Hindlimb muscle (tissue), 1 donor: ENCODE results near the gene ST3GAL5. TPM values are rescaled to one million over a fixed set of nuclear protein-coding genes. Genes with fewer than 3 reads are reported as not detected.

Source experiments
- DNase-seq: peaks from one replicate; pipeline ENCODE4 v3.0.0-alpha.2; 2013
- polyA plus RNA-seq: library from polyadenylated mRNA; unstranded; fragments of 120-200 nt; gene quantifications from one replicate; pipeline ENCODE4 v1.2.1, GENCODE V29; 2013; ENCODE audit not compliant: insufficient read length

The ST3GAL5 gene
- polyA plus RNA-seq, 1 donor, result 43.2 TPM

DNA sequence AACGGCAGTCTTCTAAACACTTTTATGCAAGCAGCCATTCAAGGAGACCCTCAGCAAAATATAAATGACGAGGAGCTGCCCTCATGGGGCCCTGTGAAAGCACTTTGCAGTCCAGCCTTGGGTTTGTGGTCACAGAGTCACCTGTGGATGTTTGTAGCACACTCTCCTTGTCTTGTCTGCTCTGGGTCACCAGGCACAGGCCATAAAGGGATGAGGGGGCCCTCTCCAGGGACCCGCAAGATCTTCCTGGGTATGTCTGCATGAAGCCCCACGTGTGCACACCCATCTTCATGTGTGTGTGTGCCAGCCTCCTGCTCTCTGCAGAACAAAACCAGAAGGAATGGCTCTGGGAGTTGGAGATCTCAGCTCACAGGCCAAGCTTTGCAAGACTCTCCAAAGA, 98.8 kb downstream of the ST3GAL5 start:
- DNase-seq, result no peak

DNA sequence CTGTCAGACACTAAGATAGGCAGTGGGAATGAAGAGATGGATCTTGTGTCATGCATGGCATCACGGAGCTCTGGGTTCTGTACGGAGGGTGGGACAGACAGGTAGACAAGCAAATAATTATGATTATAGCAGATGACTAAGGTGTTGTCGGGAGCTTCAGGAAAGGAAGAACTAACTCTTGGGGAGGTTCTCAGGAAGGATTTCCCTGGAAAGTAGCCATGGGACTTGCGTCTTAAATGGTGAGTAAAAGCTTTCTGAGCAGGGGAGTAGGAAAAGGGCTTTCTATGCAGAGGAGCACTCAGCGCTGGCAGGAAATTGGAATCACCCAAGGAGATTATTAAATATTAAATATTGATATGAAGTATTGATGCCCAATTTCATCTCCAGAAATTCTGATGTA, 99.5 kb downstream of the ST3GAL5 start:
- DNase-seq, result no peak

DNA sequence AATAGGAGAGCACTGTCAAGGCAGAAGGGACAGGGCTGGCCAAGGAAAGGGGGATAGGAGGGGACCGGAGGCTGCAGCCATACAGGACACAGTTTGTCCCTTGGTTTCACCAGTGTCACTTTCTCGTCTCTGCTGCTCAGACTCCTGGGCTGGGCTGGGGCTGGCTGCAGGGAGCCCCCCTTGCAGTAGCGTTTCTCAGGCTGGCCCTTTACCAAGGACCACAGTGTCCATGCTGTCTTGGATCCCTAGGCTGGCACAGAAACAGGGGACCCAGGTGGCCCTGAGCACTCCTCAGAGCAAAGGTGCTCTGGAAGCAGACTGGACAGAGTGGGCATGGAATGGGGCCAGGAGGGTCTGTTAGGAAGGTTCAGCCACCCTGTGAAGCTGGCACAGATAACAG, 100.2 kb downstream of the ST3GAL5 start:
- DNase-seq, result no peak

DNA sequence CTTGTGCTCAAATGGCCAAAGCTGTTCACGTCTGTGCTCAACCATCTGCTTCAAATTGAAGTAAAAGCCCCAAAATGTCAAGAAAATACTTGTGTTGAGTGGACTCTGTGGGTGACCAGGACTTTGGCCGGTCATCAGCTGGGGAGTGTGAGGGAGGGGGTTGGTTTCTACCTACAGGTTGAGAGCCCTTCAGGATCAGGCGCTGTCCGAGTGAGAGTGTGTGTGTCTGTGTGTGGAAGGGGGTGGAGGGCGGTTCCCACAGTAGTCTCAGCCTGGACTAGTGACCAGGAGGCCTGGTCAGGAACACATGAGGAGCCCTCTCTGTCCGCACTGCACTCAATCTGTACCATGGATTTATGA, 100.8 kb downstream of the ST3GAL5 start:
- DNase-seq, result no peak

DNA sequence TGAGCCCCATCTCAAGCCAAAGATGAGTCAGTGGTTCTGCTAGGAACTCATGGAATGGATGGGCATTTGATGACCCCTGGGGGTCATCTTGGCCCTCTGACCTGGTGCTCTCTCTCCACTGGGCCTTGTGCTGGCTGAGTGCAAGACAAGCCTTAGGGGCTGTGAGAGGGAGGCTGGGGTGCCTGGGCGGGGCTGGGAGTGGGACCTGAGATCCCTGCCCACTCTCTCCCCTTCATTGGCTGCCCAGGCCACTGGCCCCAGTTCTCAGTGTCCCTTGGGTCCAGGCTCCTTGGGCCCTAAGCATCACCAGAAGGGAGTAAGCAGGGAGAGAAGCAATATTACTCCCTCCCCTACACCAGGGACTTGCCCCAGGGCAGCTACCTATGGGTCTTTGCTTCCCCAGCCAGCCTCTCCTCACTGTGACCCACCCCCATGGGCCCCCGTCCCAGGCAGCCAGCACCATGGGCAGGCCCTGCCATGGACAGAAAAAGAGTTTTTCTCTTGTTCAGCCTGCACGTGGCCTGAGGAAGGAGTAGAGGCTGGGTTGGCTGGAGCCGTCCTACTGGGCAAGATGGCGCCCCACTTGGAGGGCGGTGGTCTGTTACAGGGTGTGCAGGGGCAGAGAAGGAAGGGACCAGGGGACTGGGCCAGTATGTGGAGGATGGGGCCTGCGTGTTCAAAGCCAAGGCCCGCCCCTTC, 101.4 kb downstream of the ST3GAL5 start:
- no peak for DNase-seq

Other genes starting within 250 kb of the ST3GAL5 start
- 0.08 TPM for gene SFTPB, start 220.8 kb downstream of the ST3GAL5 start, polyA plus RNA-seq
- gene GNLY, start 194.6 kb downstream of the ST3GAL5 start, polyA plus RNA-seq, result 0.77 TPM
- gene ATOH8, start 135.0 kb downstream of the ST3GAL5 start, polyA plus RNA-seq, result 25.6 TPM
- 19.3 TPM for gene POLR1A, start 216.9 kb upstream of the ST3GAL5 start, polyA plus RNA-seq
- gene PTCD3, start 217.2 kb upstream of the ST3GAL5 start, polyA plus RNA-seq, result 71.6 TPM